HFF-Myc (cell line): ENCODE results near the gene SANBR.

Experiments used
- DNase-seq: peaks from one replicate; pipeline ENCODE4 v3.0.0-alpha.2; 2011; ENCODE audit warnings: low read depth; ENCODE audit errors: extremely low read depth
- H3K4me3 ChIP-seq: replicated peaks from 2 replicates; pipeline ENCODE4 v1.5.1; 2011; ENCODE audit warnings: low read depth, mild to moderate bottlenecking, control low read depth, low read length
- CTCF ChIP-seq: IDR thresholded peaks from 2 replicates; pipeline ENCODE4 v1.5.1; 2012; ENCODE audit warnings: mild to moderate bottlenecking, low read depth, low read length, control low read depth; ENCODE audit errors: missing control alignments

The SANBR gene

DNA sequence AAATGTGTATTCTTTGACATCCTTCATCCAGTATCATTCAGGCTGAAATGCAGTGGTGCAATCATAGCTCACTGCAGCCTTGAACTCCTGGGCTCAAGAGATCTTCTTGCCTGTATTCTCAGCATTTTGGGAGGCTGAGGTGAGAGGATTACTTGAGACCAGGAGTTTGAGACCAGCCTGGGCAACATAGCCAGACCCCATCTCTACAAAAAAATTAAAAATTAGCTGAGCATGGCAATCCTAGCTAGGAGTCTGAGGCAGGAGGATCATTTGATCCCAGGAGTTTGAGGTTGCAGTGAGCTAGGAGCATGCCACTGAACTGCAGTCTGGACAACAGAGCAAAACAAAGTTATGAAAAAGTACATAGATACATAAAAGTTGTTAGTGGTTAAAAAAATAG lies 24.1 kb downstream of the SANBR start:
- no peak overlapping the region for H3K4me3 ChIP-seq
- TF ChIP-seq CTCF, result no peak
- no peak for DNase-seq

DNA sequence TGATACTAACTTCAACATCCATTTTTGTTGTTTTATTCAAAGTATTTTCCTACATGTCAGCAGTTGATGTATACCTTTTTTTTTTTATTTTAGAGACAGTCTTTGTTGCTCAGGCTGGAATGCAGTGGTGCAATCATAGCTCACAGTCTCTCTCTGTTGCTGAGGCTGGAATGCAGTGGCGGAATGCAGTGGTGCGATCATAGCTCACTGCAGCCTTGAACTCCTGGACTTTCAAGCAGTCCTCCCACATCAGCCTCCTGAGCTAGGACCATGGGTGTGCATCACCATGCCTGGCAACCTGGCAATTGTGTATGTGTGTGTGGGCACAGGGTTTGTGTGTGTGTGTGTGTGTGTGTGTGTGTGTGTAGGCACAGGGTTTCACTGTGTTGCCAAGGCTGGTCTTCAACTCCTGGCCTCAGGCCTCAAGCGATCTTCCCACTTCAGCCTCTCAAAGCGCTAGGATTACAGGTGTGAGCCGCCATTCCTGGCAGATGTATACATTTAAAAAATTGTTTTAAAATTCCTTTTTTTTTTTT lies 24.8 kb downstream of the SANBR start:
- H3K4me3 ChIP-seq, result no peak overlapping the region
- TF ChIP-seq CTCF, result no peak
- DNase-seq, result no peak

GRCh38 chr2:61091485-61091884 lies 25.8 kb downstream of the SANBR start:
- DNase-seq, result no peak
- no peak for TF ChIP-seq CTCF
- H3K4me3 ChIP-seq, result no peak overlapping the region

- no peak overlapping the region for H3K4me3 ChIP-seq
- TF ChIP-seq CTCF, result no peak
- no peak for DNase-seq
These were observed 30.8 kb downstream of the SANBR start for GRCh38 chr2:61096438-61096837.

- H3K4me3 ChIP-seq, result no peak overlapping the region
- DNase-seq, result no peak
- TF ChIP-seq CTCF, result no peak
These were observed 35.1 kb downstream of the SANBR start for GRCh38 chr2:61100801-61101200.

- TF ChIP-seq CTCF, result no peak
- H3K4me3 ChIP-seq, result no peak overlapping the region
- DNase-seq, result no peak
These were observed 43.6 kb downstream of the SANBR start for GRCh38 chr2:61109291-61109690.

- no peak for DNase-seq
- no peak overlapping the region for H3K4me3 ChIP-seq
- no peak for TF ChIP-seq CTCF
These were observed 46.0 kb downstream of the SANBR start for GRCh38 chr2:61111708-61112107.
